ENCODE data around the gene BCDIN3D.

Gene BCDIN3D

DNA sequence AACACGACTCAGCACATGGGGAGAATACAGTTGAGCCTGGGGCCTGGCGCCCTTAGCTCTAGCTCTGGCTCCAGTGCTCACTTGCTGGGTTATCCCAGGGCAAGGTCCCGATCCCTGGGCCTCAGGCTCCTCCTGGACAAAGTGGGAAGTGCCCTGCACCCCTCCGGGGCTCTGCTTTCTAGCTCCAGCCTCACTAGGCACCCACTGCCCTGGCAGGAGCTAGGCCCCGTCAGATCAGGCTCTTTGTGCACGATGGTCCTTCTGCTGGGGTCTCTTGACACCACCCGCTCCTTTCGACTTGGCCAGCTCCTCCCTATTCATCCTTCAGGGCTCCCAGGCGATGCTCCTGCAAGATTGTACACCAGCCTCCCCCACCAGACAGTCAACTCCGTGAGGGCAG lies 38.1 kb downstream of the BCDIN3D start:
- ChIA-PET CTCF (no interaction called here), POLR2A (no interaction called here)
- no peak for TF ChIP-seq ZNF384 (IDR thresholded peaks at IDR 0.05)
- TF ChIP-seq L3MBTL2 (conservative IDR thresholded peaks at IDR 0.05): no peak
- no peak for TF ChIP-seq ELF4 (IDR thresholded peaks at IDR 0.05)
- no peak for TF ChIP-seq SUZ12 (IDR thresholded peaks at IDR 0.05)
- no peak for TF ChIP-seq FOXM1 (IDR thresholded peaks at IDR 0.05; ENCODE audit: borderline replicate concordance)
- no peak for TF ChIP-seq TARDBP (IDR thresholded peaks at IDR 0.05)
- TF ChIP-seq SP1 (IDR thresholded peaks at IDR 0.05): no peak
- no peak for TF ChIP-seq BHLHE40 (IDR thresholded peaks at IDR 0.05; ENCODE audit: borderline replicate concordance)
- TF ChIP-seq CTBP1 (IDR thresholded peaks at IDR 0.05; ENCODE audit: borderline replicate concordance): no peak
- TF ChIP-seq, protein P1, sequence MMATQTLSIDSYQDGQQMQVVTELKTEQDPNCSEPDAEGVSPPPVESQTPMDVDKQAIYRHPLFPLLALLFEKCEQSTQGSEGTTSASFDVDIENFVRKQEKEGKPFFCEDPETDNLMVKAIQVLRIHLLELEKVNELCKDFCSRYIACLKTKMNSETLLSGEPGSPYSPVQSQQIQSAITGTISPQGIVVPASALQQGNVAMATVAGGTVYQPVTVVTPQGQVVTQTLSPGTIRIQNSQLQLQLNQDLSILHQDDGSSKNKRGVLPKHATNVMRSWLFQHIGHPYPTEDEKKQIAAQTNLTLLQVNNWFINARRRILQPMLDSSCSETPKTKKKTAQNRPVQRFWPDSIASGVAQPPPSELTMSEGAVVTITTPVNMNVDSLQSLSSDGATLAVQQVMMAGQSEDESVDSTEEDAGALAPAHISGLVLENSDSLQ (IDR thresholded peaks at IDR 0.05): no peak
- TF ChIP-seq FOXA1 (IDR thresholded peaks at IDR 0.05): no peak
- TF ChIP-seq NFRKB (IDR thresholded peaks at IDR 0.05): no peak
- TF ChIP-seq FOXK2 (IDR thresholded peaks at IDR 0.05): no peak
- no peak for TF ChIP-seq HDGF (IDR thresholded peaks at IDR 0.05; ENCODE audit: borderline replicate concordance)
- TF ChIP-seq ARNT (IDR thresholded peaks at IDR 0.05): no peak
- no peak for TF ChIP-seq LEF1 (IDR thresholded peaks at IDR 0.05; ENCODE audit: borderline replicate concordance)
- DNase-seq (ENCODE audit: extremely low spot score): no peak

DNA sequence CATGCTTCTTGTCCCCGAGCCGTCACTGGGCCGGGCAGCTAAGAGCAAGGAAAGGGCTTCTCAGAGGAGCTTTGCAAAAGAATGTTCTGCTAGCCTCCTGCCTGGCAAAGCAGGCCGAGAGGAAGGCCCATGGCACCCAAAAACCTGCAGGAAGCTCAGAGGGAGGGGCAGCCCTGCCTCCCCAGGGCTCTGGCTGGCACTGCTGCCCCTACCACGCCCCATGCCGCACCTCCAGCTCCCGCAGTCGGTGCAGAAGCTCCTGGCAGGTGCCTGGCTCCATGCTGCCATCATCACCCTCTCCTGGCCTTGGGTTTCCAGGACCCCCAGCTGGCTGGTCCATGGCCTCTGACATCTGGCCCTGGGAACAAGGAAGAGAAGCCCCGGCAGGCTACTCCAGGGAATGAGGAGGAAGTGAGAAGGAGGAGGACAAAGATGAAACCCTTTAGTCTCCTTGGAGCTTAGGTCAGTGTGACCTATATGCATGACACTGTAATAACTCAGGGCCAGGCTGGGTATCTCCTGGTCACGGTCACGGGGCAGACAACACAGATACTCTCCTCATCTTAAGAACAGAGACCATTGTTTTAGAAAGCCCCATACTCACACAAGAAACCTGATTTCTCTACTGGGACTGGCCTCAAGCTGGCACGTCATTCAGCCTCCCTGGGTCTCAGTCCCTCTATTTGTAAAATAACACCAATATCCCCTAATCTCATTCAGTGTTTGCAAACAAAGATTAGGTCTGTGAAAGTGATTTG lies 39.0 kb downstream of the BCDIN3D start:
- POLR2A ChIA-PET: interaction anchor here (1.1 kb wide), 1 partner anchor 39 kb away, joined by 3 read pairs; the partner anchor contains the start of gene BCDIN3D
- TF ChIP-seq ARNT (IDR thresholded peaks at IDR 0.05): no peak
- TF ChIP-seq FOXA1 (IDR thresholded peaks at IDR 0.05): no peak
- no peak for TF ChIP-seq LEF1 (IDR thresholded peaks at IDR 0.05; ENCODE audit: borderline replicate concordance)
- no peak for TF ChIP-seq ZNF384 (IDR thresholded peaks at IDR 0.05)
- no peak for TF ChIP-seq ELF4 (IDR thresholded peaks at IDR 0.05)
- no peak for TF ChIP-seq SUZ12 (IDR thresholded peaks at IDR 0.05)
- no peak for TF ChIP-seq L3MBTL2 (conservative IDR thresholded peaks at IDR 0.05)
- no peak for TF ChIP-seq FOXM1 (IDR thresholded peaks at IDR 0.05; ENCODE audit: borderline replicate concordance)
- no peak for TF ChIP-seq CTBP1 (IDR thresholded peaks at IDR 0.05; ENCODE audit: borderline replicate concordance)
- no peak for TF ChIP-seq NFRKB (IDR thresholded peaks at IDR 0.05)
- no peak for TF ChIP-seq HDGF (IDR thresholded peaks at IDR 0.05; ENCODE audit: borderline replicate concordance)
- no peak for TF ChIP-seq FOXK2 (IDR thresholded peaks at IDR 0.05)
- TF ChIP-seq BHLHE40 (IDR thresholded peaks at IDR 0.05; ENCODE audit: borderline replicate concordance): no peak
- TF ChIP-seq SP1 (IDR thresholded peaks at IDR 0.05): no peak
- TF ChIP-seq TARDBP (IDR thresholded peaks at IDR 0.05): no peak
- TF ChIP-seq, protein P1 (IDR thresholded peaks at IDR 0.05): no peak
- CTCF ChIA-PET: no interaction called here
- no peak for DNase-seq (ENCODE audit: extremely low spot score)

DNA sequence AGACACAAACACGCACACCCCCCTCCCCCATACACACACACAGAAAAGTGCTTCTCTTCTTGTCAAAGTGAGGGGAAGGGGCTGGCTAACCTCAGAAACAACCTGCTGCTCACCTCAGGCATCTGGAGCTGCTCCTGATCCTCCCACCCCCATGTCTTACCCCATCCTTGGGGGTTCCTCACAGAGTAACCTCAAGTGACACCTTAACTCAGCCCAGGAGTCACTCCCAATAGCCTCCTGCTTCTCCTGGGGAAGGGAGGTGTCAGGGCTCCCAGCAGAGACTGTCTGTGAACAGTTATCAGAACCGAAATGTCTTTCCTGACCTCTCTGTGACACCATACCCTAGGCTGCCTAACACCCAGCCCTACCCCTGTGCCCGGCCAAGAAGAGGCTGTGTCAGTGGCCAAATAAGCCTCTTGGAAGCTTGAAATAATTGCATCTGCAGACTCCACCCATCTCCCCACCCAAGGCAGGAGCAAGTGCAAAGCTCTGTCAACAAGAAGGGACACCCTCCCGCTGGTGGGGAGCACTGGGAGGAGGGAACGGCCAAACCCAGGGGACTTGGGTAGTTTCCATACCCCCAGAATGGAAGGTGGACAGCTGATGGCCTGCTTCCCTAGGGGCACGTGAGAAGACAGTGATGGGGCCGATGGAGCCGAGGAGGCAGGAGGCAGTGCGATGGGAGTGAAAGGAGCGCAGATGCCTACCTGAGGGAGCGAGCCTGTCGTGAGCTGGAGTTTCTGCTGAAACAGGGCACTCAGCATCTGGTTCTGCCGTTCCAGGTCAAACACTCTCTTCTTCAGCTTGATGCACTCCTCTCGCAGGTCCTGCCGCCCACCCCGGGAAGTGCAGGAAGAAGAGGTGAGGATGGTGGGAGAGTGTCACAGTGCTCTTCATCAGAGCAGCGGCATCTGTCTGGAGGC lies 41.5 kb downstream of the BCDIN3D start:
- TF ChIP-seq BHLHE40 (IDR thresholded peaks at IDR 0.05; ENCODE audit: borderline replicate concordance) (no peak), ARNT (IDR thresholded peaks at IDR 0.05) (no peak), L3MBTL2 (conservative IDR thresholded peaks at IDR 0.05) (no peak), LEF1 (IDR thresholded peaks at IDR 0.05; ENCODE audit: borderline replicate concordance) (no peak), FOXK2 (IDR thresholded peaks at IDR 0.05) (no peak), TARDBP (IDR thresholded peaks at IDR 0.05) (no peak), NFRKB (IDR thresholded peaks at IDR 0.05) (no peak), CTBP1 (IDR thresholded peaks at IDR 0.05; ENCODE audit: borderline replicate concordance) (no peak), HDGF (IDR thresholded peaks at IDR 0.05; ENCODE audit: borderline replicate concordance) (no peak), FOXA1 (IDR thresholded peaks at IDR 0.05) (no peak), SP1 (IDR thresholded peaks at IDR 0.05) (no peak), FOXM1 (IDR thresholded peaks at IDR 0.05; ENCODE audit: borderline replicate concordance) (no peak), ELF4 (IDR thresholded peaks at IDR 0.05) (no peak)
- TF ChIP-seq, protein P1 (IDR thresholded peaks at IDR 0.05): no peak
- CTCF ChIA-PET: no interaction called here
- POLR2A ChIA-PET: interaction anchor here (1.1 to 1.2 kb wide), 2 partner anchors 27 to 41 kb away, joined by 3 read pairs; partner anchors contain the start of genes BCDIN3D and NCKAP5L
- DNase-seq (ENCODE audit: extremely low spot score): no peak

DNA sequence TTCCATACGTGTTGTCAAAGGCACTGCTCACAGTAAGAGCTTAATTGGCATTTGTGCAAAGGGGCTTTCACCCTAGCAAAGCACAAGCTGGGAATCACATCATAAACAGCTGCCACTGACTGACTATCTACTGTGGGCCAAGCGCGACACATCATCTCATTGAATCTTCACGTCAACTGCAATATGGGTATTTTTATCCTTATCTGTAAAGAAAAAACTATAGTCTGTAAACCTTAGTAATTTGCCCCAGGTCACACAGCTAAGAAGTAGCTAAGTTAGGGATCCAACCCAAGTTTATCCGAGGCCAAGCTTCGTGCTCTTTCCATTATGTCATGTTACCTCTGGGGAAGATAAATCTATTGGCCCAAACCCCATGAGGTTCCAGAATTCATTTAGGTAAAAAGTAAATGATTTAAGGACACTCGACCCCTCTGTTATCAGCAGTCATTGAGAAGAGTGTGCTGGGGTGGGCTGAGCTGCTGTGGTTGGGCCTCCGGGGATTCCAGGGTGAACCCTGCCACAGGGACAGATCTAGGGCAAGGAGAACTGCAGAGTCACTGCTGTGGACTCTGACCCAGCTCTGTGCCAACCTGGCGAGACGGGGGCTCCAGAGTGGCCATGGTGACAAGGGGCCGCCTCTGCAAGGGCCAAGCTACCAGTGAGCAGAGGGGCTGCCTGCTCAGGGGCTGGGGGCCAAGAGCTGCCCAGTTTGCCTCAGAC lies 42.3 kb downstream of the BCDIN3D start:
- POLR2A ChIA-PET: interaction anchor here (1.2 kb wide), 1 partner anchor 28 kb away, joined by 3 read pairs; the partner anchor contains the start of gene NCKAP5L
- CTCF ChIA-PET: no interaction called here
- DNase-seq (ENCODE audit: extremely low spot score): no peak
- TF ChIP-seq L3MBTL2 (conservative IDR thresholded peaks at IDR 0.05) (no peak), LEF1 (IDR thresholded peaks at IDR 0.05; ENCODE audit: borderline replicate concordance) (no peak), NFRKB (IDR thresholded peaks at IDR 0.05) (no peak), ARNT (IDR thresholded peaks at IDR 0.05) (no peak), FOXM1 (IDR thresholded peaks at IDR 0.05; ENCODE audit: borderline replicate concordance) (no peak), CTBP1 (IDR thresholded peaks at IDR 0.05; ENCODE audit: borderline replicate concordance) (no peak), HDGF (IDR thresholded peaks at IDR 0.05; ENCODE audit: borderline replicate concordance) (no peak), FOXK2 (IDR thresholded peaks at IDR 0.05) (no peak), ZNF384 (IDR thresholded peaks at IDR 0.05) (no peak), SP1 (IDR thresholded peaks at IDR 0.05) (no peak), SUZ12 (IDR thresholded peaks at IDR 0.05) (no peak), BHLHE40 (IDR thresholded peaks at IDR 0.05; ENCODE audit: borderline replicate concordance) (no peak), TARDBP (IDR thresholded peaks at IDR 0.05) (no peak), FOXA1 (IDR thresholded peaks at IDR 0.05) (no peak), ELF4 (IDR thresholded peaks at IDR 0.05) (no peak)
- TF ChIP-seq, protein P1 (IDR thresholded peaks at IDR 0.05): no peak

Data from HEK293T (cell line).